Endometrium (tissue), 2 donors: Measurements from ENCODE around the gene ZMPSTE24.

Source experiments
- FAIRE-seq: peaks from 2 replicates; lab custom pipeline; 2012; peaks lifted over from hg19 to GRCh38; lab: Jason Lieb, UNC
- donor health status: control.
- donor health status: control.

ZMPSTE24 gene

GRCh38 chr1:40305451-40305850 is 47.4 kb downstream of the ZMPSTE24 start:
- no peak for FAIRE-seq

DNA sequence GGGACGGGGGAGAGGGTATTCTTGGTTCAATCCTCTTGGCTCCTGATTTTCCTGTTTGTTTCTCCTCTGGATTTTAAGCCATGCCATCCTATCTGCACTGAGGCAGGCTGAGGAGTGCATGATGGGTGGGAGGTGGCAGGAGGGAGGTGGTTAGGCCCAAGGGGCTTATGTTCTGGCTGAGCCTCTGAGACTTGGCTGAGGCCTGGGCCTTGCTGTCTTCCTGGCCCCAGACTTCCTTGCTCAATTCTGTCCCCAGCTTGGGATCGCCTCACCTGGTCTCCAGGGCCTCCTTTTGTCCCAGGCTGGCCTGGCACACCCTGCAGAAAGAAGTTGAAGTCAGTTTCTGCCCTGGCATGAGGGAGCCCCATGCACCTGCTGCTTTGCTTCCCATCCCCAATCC is 47.8 kb downstream of the ZMPSTE24 start:
- no peak for FAIRE-seq

- no peak for FAIRE-seq
These were observed 48.3 kb downstream of the ZMPSTE24 start for GRCh38 chr1:40306296-40306695.

- FAIRE-seq, result no peak
These were observed 49.1 kb downstream of the ZMPSTE24 start for GRCh38 chr1:40307186-40307585.

DNA sequence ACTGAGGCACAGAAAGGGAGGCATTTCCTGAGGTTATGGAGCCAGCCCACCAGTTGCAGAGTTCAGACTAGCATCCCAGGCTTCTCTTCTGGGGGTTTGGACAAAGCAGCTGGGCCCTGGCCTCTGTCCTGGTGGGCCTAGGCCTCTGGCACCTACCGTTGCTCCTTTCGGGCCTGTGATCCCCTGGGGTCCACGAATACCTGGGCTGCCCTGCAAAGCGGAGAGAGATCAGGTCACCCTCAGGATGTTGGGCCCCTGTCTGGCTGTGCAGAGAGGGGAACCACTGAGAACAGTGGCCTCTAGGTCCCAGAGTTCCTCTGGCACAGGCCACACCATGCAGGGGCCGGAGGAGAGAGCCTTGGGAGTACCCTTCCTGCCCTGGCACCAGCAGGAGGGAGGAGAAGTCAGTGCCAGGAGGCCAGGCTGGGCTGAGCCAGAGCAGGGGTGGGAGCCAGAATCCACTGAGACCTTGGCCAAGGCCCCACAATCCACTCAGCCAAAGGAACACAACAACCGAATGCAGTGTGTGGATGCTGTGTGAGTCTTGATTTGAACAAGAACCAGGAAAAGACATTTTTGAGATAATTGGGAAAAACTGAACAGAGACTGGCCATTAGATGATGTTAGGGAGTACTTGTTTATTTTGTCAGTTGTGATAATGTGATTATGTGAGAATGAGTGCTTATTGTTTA is 50.1 kb downstream of the ZMPSTE24 start:
- FAIRE-seq, result no peak

DNA sequence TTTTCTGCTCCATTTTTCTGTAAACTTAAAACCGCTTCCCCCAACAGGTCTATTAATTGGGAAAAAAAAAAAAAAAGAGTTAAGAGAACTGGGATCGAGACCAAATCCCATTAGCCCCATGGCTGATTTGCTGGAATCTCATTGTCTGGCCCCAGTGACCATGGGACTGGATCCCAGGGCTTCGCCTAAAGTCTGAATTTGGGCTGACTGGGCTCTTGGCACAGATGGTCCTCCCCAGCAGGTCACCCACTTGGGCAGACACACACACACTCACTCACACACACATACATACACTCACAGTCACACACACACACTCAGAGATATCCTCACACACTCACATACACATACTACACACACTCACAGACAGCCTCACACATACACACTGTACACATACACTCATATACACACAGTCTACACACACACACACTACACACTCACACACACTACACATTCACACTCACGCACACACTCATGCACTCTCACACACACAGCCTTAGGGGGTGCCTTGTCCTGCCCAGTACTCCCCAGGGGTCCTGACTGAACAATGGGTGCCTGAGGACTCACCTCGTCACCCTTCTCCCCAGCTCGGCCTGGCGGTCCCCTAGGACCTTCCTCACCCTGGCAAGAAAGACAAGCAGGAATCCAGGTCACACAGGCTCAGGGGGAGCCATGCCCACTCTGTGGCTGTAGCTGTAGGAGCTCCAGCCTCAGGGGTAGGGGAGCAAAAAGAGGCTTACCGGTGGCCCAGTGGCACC is 51.5 kb downstream of the ZMPSTE24 start:
- FAIRE-seq, result no peak

- FAIRE-seq, result no peak
These were observed 52.1 kb downstream of the ZMPSTE24 start for GRCh38 chr1:40310129-40310461.

DNA sequence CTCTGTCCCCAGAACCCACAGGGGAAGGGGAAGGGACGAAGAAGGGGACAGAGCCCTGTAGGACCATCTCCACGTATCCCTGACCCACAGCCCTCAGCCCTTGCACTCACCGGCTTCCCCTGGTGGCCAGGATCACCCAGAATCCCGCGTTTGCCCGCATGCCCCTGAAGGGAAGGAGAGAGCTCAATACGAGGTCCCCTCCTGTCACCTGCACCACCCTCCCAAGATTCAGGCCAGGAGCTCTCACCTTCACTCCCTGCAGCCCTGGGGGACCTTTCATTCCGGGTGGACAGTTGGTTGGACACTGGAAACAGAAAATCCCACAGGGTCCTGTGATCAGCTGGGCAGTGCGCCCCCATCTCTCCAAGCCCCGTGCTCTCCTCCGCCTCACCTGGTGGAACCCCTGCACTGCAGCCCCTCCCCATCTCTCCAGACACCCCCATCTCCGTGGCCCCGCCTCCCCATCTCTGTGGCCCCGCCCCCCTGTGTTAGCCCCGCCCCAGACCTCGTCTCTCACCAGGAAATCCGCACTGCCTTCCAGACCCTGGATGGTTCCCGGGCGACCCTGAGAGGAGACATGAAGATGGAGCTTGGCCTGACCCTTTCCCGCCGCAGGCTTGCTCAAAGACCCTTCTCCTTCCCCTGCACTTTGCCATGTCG is 53.1 kb downstream of the ZMPSTE24 start:
- FAIRE-seq, result no peak

GRCh38 chr1:40311692-40312091 is 53.7 kb downstream of the ZMPSTE24 start:
- no peak for FAIRE-seq

GRCh38 chr1:40312238-40313205 is 54.5 kb downstream of the ZMPSTE24 start:
- no peak for FAIRE-seq

DNA sequence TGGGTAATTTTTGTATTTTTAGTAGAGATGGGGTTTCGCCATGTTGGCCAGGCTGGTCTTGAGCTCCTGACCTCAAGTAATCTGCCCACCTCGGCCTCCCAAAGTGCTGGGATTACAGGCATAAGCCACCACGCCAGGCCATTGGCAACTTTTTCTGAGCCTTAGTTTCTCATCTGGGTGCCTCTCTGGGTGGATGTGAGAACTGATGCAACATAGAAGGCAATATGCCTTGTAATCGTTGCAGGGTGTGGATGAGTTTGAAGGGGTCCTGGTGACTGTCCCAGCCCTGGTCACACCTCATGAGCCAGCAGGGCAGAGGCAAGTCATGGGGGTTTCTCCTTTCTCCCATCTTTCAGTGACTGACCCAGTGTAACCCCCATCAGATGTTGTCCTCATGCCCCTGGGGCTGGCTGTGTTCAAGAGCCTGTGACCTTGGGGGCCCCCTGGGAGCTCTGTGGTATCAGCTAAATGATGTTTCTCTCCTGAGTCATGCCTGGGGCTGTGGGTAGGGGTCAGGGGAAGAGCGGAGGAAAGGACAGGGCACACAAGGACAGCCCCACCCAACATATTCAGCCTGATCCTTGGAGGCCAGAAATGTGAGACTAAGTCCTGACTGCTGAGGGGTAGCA is 55.4 kb downstream of the ZMPSTE24 start:
- FAIRE-seq, result no peak

GRCh38 chr1:40313958-40314720 is 56.1 kb downstream of the ZMPSTE24 start:
- no peak for FAIRE-seq

GRCh38 chr1:40314721-40315238 is 56.7 kb downstream of the ZMPSTE24 start:
- FAIRE-seq, result no peak

GRCh38 chr1:40315239-40315794 is 57.3 kb downstream of the ZMPSTE24 start:
- FAIRE-seq, result no peak

- no peak for FAIRE-seq
These were observed 58.0 kb downstream of the ZMPSTE24 start for GRCh38 chr1:40315795-40316594.

DNA sequence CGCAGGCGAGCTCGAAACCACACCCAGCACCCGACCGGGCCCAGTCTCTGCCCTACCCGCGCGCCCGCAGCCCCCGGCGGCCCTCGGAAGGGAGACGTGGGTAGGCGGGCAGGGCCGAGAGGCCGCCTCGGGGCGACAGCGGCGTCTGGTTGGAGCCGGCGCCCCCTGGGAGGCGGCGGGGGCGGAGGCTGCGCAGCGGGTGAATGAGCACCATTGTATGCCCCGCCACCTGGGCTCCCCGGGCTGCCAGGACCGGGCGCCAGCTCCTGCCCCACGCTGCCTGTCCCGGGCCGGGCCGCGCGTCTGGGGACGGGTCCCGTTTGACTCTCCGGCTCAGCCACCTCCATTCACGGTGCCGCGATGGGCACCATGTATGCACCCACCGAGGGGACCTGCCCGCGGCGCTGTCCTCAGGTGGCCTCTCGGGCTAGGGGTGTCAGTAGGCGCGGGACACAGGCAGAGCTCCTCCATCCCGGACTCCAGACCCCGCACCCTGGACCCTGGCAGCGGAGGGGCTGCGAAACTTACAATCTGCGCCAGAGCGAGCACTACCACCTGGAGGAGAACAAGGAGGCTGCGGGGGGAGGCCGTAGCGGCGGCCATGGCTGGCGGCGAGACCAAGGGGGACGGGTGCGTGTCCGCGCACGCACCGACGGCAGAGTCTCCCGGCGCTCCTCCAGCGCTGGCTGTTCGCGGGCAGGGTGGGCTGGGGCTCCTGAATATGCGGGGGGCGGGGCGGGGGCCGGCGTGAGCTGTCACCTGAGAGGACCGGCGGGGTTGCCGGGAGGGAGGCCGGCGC is 58.8 kb downstream of the ZMPSTE24 start, which contains the start of gene COL9A2:
TSS of gene COL9A2 (minus strand) at position 692 of the 799 bp plus-strand sequence. CDS start at position 603, 89 bp downstream.
- no peak for FAIRE-seq

GRCh38 chr1:40317394-40318074 is 59.5 kb downstream of the ZMPSTE24 start:
- FAIRE-seq, result no peak

- FAIRE-seq, result no peak
These were observed 60.4 kb downstream of the ZMPSTE24 start for GRCh38 chr1:40318476-40318875.
